ENCODE measurements around the gene GRIK2. TPM values are rescaled to one million over a fixed set of nuclear protein-coding genes. Genes with fewer than 3 reads are reported as not detected.

Gene GRIK2
- total RNA-seq, 2 experiments from 2014 or later, result not detected

DNA sequence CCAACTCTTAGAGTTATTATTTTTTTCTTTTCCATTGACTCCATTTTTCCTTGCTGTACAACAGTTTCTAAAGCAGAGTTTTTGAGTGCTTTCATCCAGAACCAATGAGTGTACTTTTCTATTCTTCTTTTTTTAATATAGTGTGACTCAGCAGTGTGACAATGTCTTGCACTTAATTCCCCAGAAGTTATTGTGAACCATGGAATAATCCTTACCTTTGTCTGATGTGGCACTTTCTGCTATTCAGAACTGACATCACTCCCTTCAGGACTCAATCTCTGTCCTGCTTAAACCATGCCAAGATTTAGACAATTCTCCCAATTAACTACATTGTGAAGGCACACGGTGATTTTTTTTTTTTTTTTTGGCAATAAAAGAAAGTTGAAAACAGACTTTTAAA is 41.5 kb downstream of the GRIK2 start:
- TF ChIP-seq, protein P1, sequence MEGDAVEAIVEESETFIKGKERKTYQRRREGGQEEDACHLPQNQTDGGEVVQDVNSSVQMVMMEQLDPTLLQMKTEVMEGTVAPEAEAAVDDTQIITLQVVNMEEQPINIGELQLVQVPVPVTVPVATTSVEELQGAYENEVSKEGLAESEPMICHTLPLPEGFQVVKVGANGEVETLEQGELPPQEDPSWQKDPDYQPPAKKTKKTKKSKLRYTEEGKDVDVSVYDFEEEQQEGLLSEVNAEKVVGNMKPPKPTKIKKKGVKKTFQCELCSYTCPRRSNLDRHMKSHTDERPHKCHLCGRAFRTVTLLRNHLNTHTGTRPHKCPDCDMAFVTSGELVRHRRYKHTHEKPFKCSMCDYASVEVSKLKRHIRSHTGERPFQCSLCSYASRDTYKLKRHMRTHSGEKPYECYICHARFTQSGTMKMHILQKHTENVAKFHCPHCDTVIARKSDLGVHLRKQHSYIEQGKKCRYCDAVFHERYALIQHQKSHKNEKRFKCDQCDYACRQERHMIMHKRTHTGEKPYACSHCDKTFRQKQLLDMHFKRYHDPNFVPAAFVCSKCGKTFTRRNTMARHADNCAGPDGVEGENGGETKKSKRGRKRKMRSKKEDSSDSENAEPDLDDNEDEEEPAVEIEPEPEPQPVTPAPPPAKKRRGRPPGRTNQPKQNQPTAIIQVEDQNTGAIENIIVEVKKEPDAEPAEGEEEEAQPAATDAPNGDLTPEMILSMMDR (IDR thresholded peaks at IDR 0.05), result no peak
- no peak overlapping the region for H3K4me3 Mint-ChIP-seq
- CTCF ChIA-PET, result no interaction called here

DNA sequence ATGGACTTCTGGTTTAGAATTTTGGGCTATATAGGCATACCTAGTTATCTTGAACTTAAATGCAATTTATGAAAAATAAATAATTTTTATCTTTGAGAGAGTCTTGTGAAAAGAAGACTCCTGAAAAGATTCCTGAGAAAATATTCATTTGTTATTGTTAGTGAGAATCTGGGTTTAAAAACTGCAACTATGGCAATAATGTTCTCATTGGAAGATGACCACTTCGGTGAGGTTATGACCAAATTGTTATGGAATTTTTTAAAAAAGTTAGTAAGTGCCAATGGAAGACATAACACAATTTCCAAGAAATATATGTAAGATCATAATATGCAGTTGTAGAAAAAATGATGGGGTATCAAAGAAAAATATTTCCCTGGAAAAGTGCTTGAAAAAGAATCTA is 46.3 kb downstream of the GRIK2 start:
- H3K36me3 Mint-ChIP-seq (ENCODE audit: low read depth), result no peaks in the 10 kb centered on the region
- POLR2A ChIA-PET, result no interaction called here
- no peak overlapping the region for H3K27ac Mint-ChIP-seq
- H3K4me1 Mint-ChIP-seq (ENCODE audit: low read depth), result no peaks in the 10 kb centered on the region
- ATAC-seq, result no peak
- H3K4me3 Mint-ChIP-seq, result no peak overlapping the region
- no peaks in the 10 kb centered on the region for H3K27me3 Mint-ChIP-seq
- intact Hi-C loops (cut with micrococcal nuclease), result no loop called here
- DNase-seq, result no peak
- CTCF ChIA-PET, result no interaction called here
- H3K9me3 Mint-ChIP-seq, result peaks cover 2% of the 10 kb centered on the region
- TF ChIP-seq, protein P1 (IDR thresholded peaks at IDR 0.05), result no peak

More for the DNA sequence above, 41.5 kb downstream of the GRIK2 start:
- POLR2A ChIA-PET, result no interaction called here
- no peaks in the 10 kb centered on the region for H3K27me3 Mint-ChIP-seq
- intact Hi-C loops (cut with micrococcal nuclease), result no loop called here
- no peaks in the 10 kb centered on the region for H3K4me1 Mint-ChIP-seq (ENCODE audit: low read depth)
- no peaks in the 10 kb centered on the region for H3K36me3 Mint-ChIP-seq (ENCODE audit: low read depth)
- no peak overlapping the region for H3K27ac Mint-ChIP-seq
- DNase-seq (no peak), ATAC-seq (no peak)
- no peaks in the 10 kb centered on the region for H3K9me3 Mint-ChIP-seq

DNA sequence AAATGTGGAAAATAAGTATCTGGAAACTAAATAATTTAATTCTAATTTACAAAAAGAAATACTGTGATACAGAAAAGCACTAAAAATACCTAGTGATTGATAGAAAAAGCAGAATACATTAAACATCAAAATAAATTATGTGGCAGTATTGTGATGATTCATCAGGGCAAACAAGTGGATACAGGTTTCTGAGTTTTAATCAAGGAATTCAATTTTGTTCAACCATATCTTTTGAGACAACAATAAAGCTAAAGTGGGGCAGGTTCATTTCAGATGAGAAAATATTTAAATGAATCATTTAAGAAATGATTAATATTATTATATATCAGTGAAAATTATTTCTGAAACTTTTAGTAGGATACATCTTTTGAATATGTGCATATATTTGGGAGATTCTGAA is 49.8 kb downstream of the GRIK2 start:
- Mint-ChIP-seq H3K9me3 (peaks cover 2% of the 10 kb centered on the region), H3K4me3 (no peak overlapping the region), H3K27me3 (no peaks in the 10 kb centered on the region), H3K36me3 (ENCODE audit: low read depth) (no peaks in the 10 kb centered on the region), H3K4me1 (ENCODE audit: low read depth) (no peaks in the 10 kb centered on the region), H3K27ac (no peak overlapping the region)
- ChIA-PET CTCF (no interaction called here), POLR2A (no interaction called here)
- DNase-seq (no peak), ATAC-seq (no peak)
- TF ChIP-seq, protein P1 (IDR thresholded peaks at IDR 0.05), result no peak
- intact Hi-C loops (cut with micrococcal nuclease), result no loop called here

DNA sequence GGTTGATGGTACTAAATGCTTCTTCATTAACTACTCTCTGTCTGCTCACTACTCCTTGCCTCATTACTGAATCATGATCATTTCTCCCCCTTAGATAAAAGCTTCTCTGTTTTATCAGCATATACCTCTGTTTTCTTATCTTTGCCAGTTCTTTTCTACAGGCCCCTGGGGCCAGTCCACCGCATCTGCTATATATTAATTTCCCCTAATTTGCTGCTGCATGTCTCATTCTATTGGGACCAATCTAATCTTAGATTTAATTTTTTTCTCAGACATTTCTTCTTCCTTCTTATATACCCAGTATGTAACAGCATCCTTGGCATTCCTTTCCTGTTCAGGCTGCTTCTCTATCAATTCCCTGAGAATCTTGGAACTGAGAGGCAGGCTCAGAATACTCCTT is 51.2 kb downstream of the GRIK2 start:
- intact Hi-C loops (cut with micrococcal nuclease), result no loop called here
- TF ChIP-seq, protein P1 (IDR thresholded peaks at IDR 0.05), result no peak
- no peak for ATAC-seq
- CTCF ChIA-PET, result no interaction called here
- H3K4me3 Mint-ChIP-seq, result no peak overlapping the region
- peaks cover 2% of the 10 kb centered on the region for H3K9me3 Mint-ChIP-seq
- no peak for DNase-seq
- H3K27me3 Mint-ChIP-seq, result no peaks in the 10 kb centered on the region
- no peaks in the 10 kb centered on the region for H3K4me1 Mint-ChIP-seq (ENCODE audit: low read depth)
- no peak overlapping the region for H3K27ac Mint-ChIP-seq
- H3K36me3 Mint-ChIP-seq (ENCODE audit: low read depth), result no peaks in the 10 kb centered on the region
- POLR2A ChIA-PET, result no interaction called here

DNA sequence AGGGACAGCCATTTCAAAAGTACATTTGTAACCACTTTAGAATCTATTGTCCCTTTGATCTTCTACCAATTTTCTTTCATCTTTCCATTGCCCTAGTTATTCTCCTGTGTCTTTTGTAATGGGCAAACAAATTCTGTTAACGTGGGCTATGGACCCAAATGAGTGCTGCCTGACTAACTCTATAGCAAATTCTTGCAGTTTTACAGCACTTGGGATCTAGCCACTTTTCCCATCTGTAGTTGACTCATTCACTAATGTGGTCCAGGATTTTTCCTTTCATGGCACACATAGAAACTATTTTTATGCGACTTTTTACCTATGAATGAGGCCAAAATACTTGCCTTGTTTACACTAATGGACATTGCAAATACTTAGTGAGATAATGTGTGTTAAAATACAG is 52.0 kb downstream of the GRIK2 start:
- DNase-seq (no peak), ATAC-seq (no peak)
- TF ChIP-seq, protein P1 (IDR thresholded peaks at IDR 0.05), result no peak
- CTCF ChIA-PET, result no interaction called here
- POLR2A ChIA-PET, result no interaction called here
- Mint-ChIP-seq H3K4me3 (no peak overlapping the region), H3K4me1 (ENCODE audit: low read depth) (no peaks in the 10 kb centered on the region), H3K9me3 (peaks cover 2% of the 10 kb centered on the region), H3K27me3 (no peaks in the 10 kb centered on the region), H3K36me3 (ENCODE audit: low read depth) (no peaks in the 10 kb centered on the region), H3K27ac (no peak overlapping the region)
- intact Hi-C loops (cut with micrococcal nuclease), result no loop called here
